H7 (cell line): ENCODE data around the gene KRTAP10-6. TPM values are rescaled to one million over a fixed set of nuclear protein-coding genes. Genes with fewer than 3 reads are reported as not detected.
"Not testable (repeated sequence)": the region's sequence is repeated elsewhere in the genome, so short reads cannot be mapped to it uniquely, and the experiment has no call there.

ENCODE experiments used
- DNase-seq: peaks from one replicate; pipeline ENCODE4 v3.0.0; 2012
- H3K27me3 ChIP-seq: 2 replicates; pipeline ENCODE4 v1.6.0; 2011; ENCODE audit warnings: mild to moderate bottlenecking, low read length; ENCODE audit not compliant: control insufficient read depth, insufficient read depth
- H3K36me3 ChIP-seq: replicated peaks from 2 replicates; pipeline ENCODE4 v1.5.1; 2011; ENCODE audit warnings: low read length; ENCODE audit not compliant: control insufficient read depth, insufficient read depth
- H3K4me3 ChIP-seq: 2 replicates; pipeline ENCODE4 v1.5.1; 2011; ENCODE audit warnings: low read depth, mild to moderate bottlenecking, control low read depth, low read length, moderate library complexity; ENCODE audit not compliant: insufficient read depth
- total RNA-seq: library from RNA; depleted of rRNA; stranded (reverse); fragments of >200 nt; shearing (Covaris generic); gene quantifications from 2 replicates; pipeline ENCODE4 v1.2.3, GENCODE V29; 2014

The KRTAP10-6 gene
- total RNA-seq, 1 experiment from 2014 or later: not detected

GRCh38 chr21:44612029-44612486 is 19.8 kb upstream of the KRTAP10-6 start, which contains the start of gene KRTAP10-8:
TSS of gene KRTAP10-8 (plus strand) at chr21:44612079. CDS start at chr21:44612101, 22 bp downstream.
- Histone ChIP-seq H3K27me3 (no peaks in the 10 kb centered on the region), H3K4me3 (no peak within 1 kb of the TSS), H3K36me3 (no peaks in the 10 kb centered on the region)
- no peak for DNase-seq

- Histone ChIP-seq H3K27me3 (no peaks in the 10 kb centered on the region), H3K4me3 (no peak overlapping the region), H3K36me3 (no peaks in the 10 kb centered on the region)
- no peak for DNase-seq
Observed at GRCh38 chr21:44611551-44611950, 19.2 kb upstream of the KRTAP10-6 start.

DNA sequence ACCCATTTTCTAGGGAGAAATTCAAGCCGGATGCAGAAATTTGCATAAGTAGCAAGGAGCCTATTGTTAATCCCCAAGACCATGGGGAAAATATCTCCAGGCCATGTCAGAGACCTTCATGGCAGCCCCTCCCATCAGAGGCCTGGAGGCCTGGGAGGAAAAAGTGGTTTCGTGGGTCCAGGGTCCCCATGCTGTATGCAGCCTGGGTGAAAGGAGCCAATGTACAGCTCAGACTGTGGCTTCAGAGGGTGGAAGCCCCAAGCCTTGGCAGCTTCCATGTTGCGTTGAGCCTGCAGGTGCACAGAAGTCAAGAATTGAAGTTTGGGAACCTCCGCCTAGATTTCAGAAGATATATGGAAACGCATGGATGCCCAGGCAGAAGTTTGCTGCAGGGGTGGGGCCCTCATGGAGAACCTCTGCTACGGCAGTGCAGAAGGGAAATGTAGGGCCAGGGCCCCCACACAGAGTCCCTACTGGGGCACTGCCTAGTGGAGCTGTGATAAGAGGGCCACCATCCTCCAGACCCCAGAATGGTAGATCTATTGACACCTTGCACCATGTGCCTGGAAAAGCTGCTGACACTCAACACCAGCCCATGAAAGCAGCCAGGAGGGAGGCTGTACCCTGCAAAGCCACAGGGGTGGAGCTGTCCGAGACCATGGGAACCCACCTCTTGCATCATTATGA is 18.0 kb upstream of the KRTAP10-6 start:
- DNase-seq, H3K36me3 ChIP-seq, H3K4me3 ChIP-seq, H3K27me3 ChIP-seq: not testable (repeated sequence)

DNA sequence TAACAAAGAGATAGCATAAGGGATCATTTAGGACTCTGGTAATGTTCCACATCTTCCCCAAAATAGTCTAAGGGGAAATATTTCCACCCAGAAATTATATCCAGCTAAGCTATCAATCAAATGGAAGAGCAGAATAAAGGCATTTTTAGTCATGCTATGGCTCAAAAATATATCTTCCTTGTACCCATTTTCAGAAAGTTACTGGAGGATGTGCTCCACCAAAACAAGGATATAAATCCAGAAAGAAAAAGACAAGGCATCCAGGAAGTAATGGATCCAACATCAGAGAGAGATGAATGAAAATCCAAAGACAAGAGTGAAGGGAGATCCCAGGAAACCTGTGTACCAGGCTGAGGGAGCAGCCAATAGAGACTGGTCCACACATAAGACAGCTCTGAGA is 16.9 kb upstream of the KRTAP10-6 start:
- no peak for DNase-seq
- Histone ChIP-seq H3K4me3 (no peak overlapping the region), H3K27me3 (no peaks in the 10 kb centered on the region), H3K36me3 (no peaks in the 10 kb centered on the region)

DNA sequence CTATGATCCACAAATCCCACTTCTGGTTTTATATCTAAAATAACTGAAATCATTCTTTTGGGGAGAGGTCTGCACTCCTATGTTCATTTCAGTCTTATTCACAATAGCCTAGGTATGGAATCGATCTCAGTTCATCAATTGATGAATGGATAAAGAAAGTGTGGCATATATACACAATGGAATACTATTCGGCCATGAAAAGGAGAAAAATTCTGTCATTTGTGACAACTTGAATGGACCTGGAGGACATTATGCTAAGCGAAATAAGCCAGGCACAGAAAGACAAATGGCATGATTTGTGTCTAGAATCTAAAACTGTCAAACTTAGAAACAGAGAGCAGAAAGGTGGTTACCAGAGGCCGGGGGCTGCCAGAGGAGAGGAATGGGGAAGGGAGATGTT is 14.2 kb upstream of the KRTAP10-6 start:
- no peaks in the 10 kb centered on the region for H3K36me3 ChIP-seq
- DNase-seq: no peak
- no peak overlapping the region for H3K4me3 ChIP-seq
- no peaks in the 10 kb centered on the region for H3K27me3 ChIP-seq

GRCh38 chr21:44603911-44604310 is 11.6 kb upstream of the KRTAP10-6 start:
- H3K27me3 ChIP-seq: no peaks in the 10 kb centered on the region
- DNase-seq: no peak

GRCh38 chr21:44603109-44603875 is 11.0 kb upstream of the KRTAP10-6 start:
- no peak for DNase-seq
- H3K27me3 ChIP-seq: no peaks in the 10 kb centered on the region
- no peaks in the 10 kb centered on the region for H3K36me3 ChIP-seq
- H3K4me3 ChIP-seq: no peak overlapping the region

More at GRCh38 chr21:44603911-44604310, 11.6 kb upstream of the KRTAP10-6 start:
- Histone ChIP-seq H3K4me3 (no peak overlapping the region), H3K36me3 (no peaks in the 10 kb centered on the region)

- H3K4me3 ChIP-seq: no peak overlapping the region
- no peak for DNase-seq
- H3K27me3 ChIP-seq: no peaks in the 10 kb centered on the region
- H3K36me3 ChIP-seq: no peaks in the 10 kb centered on the region
Observed at GRCh38 chr21:44602463-44602850, 10.2 kb upstream of the KRTAP10-6 start.

DNA sequence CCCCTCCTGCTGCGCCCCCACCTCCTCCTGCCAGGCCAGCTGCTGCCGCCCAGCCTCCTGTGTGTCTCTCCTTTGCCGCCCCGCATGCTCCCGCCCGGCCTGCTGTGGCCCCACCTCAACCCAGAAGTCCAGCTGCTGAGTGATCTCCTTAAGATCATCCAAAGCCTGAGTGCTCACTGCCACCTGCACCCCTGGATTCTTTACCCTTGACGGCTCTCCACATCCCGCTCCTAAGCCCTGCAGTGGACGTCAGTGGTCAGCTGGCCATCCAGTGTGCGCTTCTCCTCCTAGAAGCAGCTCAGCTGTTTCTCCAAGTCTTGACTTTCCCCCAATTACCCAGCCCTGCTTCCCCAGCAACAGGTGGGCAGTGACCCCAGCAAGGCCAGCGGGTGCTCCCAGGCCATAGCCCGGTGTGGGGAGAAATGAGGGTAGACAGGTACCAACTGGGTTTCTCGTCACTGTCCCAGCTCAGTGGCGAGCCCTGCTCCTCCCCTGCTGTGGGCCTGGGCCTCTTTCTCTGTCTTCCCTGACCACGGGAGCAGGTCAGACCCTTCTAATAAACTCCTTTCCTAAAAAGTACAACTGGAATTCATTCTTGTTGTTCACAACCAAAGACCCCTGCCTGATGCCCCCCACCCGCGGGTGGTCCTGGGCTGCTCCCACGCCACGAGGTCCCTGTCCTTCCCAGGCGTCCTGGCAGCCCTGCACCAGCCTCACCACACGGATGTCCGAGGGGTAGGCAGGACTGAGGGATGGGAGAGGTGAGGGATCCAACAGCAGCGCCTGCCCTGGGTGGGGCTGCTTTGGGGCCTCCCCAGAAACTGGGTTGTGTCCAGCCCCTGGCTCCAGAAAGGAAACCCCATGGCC is 9.5 kb upstream of the KRTAP10-6 start:
- H3K27me3 ChIP-seq: no peaks in the 10 kb centered on the region
- no peaks in the 10 kb centered on the region for H3K36me3 ChIP-seq
- peak; percentile 42 for DNase-seq
- H3K4me3 ChIP-seq: no peak overlapping the region

GRCh38 chr21:44601091-44601490 is 8.8 kb upstream of the KRTAP10-6 start:
- not testable (repeated sequence) for H3K4me3 ChIP-seq, DNase-seq, H3K36me3 ChIP-seq, H3K27me3 ChIP-seq

DNA sequence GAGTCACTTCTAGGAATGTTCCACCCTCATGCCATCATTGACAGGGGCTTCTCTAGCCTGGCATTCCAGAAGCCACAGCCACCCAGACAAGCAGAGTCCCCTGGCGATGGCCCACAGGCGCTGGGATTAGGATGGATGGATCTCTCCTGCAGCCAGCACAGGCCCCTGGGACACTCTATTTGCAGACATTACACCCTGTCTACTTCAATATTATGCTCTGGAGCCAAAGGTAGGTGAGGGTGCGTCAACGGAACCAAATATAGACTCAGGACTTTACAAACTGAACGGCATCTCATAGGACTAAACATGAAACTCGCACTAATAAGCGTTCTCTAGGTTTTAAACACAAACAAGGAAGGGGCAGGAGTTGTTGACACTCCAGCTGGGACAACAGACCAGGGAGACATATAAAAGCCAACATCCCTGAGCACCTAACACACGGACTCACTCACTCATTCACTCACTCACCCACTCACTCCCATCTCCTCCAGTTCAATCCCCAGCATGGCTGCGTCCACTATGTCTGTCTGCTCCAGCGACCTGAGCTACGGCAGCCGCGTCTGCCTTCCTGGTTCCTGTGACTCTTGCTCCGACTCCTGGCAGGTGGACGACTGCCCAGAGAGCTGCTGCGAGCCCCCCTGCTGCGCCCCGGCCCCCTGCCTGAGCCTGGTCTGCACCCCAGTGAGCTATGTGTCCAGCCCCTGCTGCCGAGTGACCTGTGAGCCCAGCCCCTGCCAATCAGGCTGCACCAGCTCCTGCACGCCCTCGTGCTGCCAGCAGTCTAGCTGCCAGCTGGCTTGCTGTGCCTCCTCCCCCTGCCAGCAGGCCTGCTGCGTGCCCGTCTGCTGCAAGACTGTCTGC is 8.0 kb upstream of the KRTAP10-6 start, which contains the start of gene KRTAP10-7:
Gene KRTAP10-7, plus strand, starts transcription at position 480 of the 861 bp plus-strand sequence. Its CDS starts 25 bp downstream, at position 505.
- DNase-seq, H3K27me3 ChIP-seq, H3K36me3 ChIP-seq, H3K4me3 ChIP-seq: not testable (repeated sequence)

GRCh38 chr21:44599264-44600029 is 7.1 kb upstream of the KRTAP10-6 start:
- H3K27me3 ChIP-seq: no peaks in the 10 kb centered on the region
- DNase-seq: no peak
- no peak overlapping the region for H3K4me3 ChIP-seq
- no peaks in the 10 kb centered on the region for H3K36me3 ChIP-seq

GRCh38 chr21:44598061-44598460 is 5.8 kb upstream of the KRTAP10-6 start:
- Histone ChIP-seq H3K4me3 (no peak overlapping the region), H3K27me3 (no peaks in the 10 kb centered on the region), H3K36me3 (no peaks in the 10 kb centered on the region)
- DNase-seq: peak; percentile 43
